GM21723 (cell line): Measurements from ENCODE around the gene PLA2R1.
"Not testable (repeated sequence)": the region's sequence is repeated elsewhere in the genome, so short reads cannot be mapped to it uniquely, and the experiment has no call there.

Experiments
- ATAC-seq: cut with Tn5 transposase; IDR thresholded peaks from one replicate; pipeline ENCODE4 v1.9.1; 2021; ENCODE audit warnings: mild to moderate bottlenecking, moderate library complexity; ENCODE audit not compliant: unreplicated experiment

Gene PLA2R1

GRCh38 chr2:159984034-159984433 is 78.4 kb downstream of the PLA2R1 start:
- no peak for ATAC-seq

DNA sequence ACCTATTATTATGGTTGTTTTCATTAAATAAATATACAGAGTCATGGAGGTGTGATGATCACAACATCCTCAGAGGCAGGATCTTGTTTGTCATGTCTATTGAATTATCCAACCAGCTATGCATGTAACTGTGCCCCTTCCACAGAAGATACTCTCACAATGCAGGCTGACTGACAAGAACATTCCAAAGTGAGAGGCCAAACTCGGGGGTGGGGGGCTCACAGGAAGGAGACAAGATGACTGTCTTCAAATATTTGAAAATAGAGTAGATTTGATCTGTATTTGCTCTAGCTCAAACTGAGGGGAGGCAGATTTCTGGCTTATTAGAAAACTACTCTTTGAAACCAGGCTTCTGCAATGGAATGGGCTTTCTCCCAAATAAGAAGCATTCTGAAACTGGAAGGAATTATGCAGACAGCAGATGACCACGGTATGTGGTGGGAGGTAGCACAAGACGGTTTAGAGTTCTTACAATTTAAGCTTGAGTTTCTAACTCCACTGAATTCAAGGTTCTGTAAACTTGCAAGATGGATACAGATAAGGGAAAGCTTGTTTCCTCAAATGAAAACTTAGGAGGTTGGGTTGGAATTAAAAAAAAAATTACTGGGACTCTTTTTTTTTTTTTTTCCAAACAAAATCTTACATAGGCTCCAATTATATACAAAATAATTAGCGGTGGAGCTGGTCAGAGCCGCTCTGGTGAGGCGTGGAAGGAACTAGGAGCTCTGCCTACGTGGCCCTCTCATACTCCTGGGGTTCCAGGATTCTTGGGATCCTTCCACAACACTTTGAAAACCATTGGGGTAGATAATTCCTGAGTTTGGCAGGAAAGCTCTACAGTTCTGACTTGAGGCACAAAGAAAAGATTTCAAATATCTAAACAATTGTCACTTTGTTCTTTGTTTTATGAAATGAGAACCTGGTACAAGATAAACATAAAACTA is 79.3 kb downstream of the PLA2R1 start:
- no peak for ATAC-seq

DNA sequence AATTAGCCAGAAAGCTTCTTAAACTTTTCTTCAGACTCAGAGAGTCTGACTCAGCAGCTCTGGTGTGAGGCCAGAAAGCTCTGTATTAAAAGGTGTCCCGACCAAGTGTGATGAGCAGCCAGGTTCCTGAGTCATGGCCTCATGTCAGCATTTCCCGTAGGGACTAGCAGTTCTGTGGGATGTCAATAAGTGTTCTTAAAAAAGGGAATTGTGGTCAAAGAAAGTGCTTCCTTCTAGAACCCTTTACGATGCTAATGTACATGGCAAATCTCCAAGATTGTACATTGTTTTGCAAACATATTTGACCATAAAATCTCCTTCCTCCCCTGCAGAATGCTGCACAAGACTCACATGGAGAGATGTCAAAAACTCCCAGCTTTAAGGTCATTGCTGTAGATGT is 80.1 kb downstream of the PLA2R1 start:
- no peak for ATAC-seq

DNA sequence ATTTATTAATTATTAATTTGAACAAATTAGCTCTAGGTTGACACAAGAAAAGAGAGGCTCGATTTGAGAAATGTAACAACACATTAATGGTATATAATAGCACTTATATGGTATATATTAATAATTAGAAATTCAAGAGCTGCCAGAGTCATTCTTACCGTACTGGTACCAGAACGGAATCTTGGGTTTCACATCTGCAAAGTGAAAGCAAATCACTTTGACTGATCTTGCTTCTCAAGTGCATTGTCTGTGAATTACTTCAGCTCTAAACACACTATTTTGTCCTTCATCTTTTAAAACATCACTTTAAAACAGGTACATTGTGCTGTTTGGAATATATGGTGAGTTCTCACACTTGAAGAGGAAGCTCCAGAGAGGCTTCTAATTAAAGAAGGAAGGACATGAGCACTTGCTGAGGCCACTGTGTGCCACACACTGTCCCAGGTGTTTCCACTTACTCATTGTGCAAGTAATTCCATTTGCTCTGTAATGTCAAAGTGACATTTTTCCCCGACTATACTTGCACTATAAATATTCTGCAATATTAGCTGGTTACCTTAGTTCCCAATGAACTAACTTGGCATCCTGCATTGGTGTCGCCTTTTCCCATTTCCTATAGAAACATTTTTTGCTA is 85.8 kb downstream of the PLA2R1 start:
- ATAC-seq = no peak

DNA sequence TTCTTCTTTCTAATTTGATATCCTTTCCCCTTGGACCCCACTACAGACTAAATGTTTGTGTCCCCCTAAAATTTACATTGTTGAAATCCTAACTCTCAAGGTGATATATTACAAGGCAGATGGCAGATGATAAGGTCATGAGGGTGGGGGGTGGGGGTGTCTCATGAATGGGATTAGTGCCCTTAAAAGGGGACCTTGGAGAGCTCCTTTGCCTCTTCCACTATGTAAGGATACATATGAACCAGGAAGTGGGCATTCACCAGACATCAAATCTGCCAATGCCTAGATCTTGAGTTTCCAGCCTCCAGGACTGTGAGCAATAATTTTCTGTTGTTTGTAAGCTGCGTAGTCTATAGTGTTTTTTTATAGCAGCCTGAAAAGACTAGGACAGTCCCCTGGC is 89.1 kb downstream of the PLA2R1 start:
- no peak for ATAC-seq

DNA sequence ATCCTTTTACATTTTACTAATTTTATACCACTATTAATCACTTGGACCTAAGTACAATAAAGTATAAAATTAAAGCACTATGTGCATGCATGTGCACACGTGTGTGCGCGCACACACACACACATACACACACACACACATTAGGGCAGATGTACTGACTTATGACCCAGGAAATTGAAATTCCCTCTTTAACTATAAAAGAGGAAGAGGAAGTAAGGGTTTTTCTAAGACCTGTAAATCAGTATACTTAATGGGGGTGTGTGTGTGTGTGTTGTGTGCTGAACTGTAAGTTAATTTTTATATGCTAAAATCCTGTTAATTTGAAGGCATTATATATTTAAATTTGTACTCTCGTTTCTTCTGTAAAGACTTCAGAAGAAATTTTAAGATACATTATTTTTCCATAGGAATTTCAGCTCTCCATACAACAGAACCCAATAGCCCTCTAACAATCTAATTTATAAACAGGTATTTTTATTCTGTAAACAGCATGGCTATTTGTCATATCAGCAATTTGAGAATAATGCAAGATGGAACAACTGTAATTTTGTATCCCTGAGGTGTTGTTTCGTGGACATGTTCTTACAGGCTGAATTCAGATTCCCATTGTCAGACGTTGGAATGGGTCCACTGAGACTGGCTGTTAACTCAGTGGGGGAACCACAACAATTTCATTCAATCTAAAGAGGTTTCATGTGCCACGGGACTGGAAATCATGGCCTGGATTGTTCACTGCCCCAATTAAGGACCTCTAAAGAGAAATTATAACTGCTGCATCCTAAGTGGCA is 90.9 kb downstream of the PLA2R1 start:
- ATAC-seq = no peak

DNA sequence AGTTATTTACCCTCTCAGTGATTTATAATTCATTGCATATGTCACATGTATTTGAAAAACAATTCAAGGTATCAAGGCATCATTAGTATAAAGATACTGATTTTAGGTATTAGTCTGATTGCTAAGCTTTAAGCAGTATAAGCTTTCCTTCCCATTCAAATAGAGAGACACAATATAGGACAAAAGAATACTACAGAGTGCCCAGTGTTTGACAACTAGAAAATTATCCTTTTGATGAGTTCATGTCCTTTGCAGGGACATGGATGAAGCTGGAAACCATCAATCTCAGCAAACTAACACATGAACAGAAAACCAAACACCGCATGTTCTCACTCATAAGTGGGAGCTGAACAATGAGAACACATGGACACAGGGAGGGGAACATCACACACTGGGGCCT is 91.9 kb downstream of the PLA2R1 start:
- ATAC-seq = not testable (repeated sequence)

- peak; percentile 54 for ATAC-seq
These were observed 94.0 kb downstream of the PLA2R1 start for GRCh38 chr2:159968279-159968900.

- ATAC-seq = peak; percentile 72
These were observed 98.7 kb downstream of the PLA2R1 start for GRCh38 chr2:159963700-159964099.

- not testable (repeated sequence) for ATAC-seq
These were observed 99.9 kb downstream of the PLA2R1 start for GRCh38 chr2:159962513-159962912.

DNA sequence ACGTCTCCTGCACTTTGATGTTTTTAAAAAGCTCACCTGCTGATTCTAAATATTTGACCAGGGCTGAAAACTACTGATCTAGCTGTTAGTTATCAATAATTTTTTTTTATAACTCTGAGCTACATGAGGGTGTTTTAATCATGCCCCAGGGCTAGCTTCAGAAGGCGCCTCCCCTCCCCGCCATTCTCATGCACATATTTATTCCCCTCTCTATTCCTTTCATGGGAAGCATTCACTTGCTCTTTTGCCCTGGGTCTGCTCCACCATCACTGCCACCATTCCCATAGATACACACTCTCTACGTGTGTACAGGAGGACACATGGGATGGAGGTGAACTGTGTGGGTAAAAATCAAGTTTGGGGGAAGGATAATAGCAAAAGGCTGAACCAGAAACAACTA is 101.0 kb downstream of the PLA2R1 start:
- no peak for ATAC-seq

- ATAC-seq = no peak
These were observed 101.4 kb downstream of the PLA2R1 start for GRCh38 chr2:159961037-159961436.

DNA sequence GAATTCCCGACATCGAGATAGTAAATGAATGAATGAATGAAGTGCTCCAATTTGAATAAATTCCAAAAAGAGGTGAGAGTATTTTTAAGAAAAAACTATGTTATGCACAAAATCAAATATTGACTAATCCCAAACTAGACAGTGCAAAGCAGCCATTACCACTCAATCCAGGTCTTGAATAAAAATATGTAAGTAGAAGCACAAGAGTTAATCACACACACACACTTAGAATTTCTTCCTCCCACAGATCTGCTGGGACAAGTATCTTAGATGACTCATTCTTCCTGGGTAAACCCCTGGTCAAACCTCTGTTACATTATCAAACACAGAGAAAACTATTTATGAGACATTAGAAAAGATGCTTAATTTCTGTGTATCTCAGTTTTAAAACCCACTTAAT is 102.0 kb downstream of the PLA2R1 start:
- ATAC-seq = peak; percentile 59

- ATAC-seq = no peak
These were observed 103.3 kb downstream of the PLA2R1 start for GRCh38 chr2:159959136-159959535.

DNA sequence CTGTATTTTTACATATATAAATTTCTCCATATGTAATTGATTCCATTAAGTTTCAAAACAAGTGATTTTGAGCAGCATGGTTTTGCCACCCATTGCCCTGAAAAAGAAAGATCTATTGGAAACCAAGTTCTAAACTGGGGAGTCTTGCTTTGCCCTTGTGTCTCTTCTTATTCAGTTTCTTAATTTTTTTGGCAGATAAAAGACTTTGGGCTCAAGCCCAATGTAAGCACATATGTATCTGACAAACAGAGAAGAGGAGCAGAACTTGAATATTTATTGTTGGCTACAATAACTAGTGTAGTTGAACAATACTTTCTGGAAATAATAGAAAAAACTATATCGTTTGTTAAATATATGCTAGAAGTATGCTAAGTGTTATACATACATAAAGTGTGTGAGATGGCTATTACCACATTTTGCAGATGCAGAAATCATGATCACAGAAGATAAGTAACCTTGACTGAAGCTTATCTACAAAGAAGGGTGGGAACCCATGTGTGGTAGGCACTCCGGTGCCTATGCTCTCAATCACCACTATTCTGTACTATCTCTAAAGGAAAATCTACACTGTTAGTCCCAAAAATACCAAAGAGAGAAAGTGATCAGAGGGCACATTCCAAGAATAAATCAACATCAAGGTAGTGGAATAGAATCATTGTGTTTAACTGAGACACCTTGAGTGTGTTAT is 109.1 kb downstream of the PLA2R1 start:
- ATAC-seq = no peak

- ATAC-seq = no peak
These were observed 116.0 kb downstream of the PLA2R1 start for GRCh38 chr2:159946326-159946999.

GRCh38 chr2:159944874-159945273 is 117.5 kb downstream of the PLA2R1 start:
- ATAC-seq = no peak

DNA sequence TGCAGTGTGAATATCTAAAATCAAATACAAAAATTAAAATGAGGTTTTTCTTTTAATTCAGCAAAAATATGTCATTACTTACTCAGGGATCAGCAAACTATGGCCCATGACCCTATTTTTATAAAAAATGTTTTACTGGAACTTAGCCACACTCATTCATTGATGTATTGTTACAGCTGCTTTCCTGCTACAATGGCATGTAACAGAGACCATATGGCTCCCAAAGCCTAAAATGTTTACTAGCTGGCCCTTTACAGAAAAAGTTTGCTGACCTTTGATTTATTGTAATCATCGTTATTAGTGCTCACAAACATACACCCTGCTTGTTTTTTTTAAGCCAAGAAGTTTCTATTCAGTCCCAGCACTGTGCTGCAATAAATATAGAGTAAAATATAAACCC is 120.3 kb downstream of the PLA2R1 start:
- ATAC-seq = no peak

DNA sequence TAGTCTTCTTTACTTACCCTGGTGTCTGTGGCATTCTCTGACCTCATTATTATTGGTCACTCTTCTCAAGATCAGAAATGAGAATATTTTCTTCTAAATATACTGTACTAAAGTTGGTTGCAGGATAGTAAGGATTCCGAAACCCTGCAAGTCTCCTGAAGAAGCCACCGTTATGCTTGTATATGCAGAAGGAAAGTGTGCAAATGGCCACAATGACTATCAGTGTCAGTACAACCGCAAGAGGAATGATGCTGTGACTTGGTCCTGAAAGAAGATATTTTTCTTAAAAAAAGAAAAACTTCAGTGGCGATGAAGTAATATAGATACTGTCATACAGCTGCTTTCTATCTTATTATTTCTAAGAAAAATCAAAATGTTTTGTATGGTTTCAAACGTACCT is 120.7 kb downstream of the PLA2R1 start:
- ATAC-seq = no peak

GRCh38 chr2:159939946-159940345 is 122.5 kb downstream of the PLA2R1 start:
- ATAC-seq = peak; percentile 83
